GM19395 (cell line): ENCODE data around the gene SLC25A21.
"Not testable (repeated sequence)": the region's sequence is repeated elsewhere in the genome, so short reads cannot be mapped to it uniquely, and the experiment has no call there.

ENCODE experiments used
- ATAC-seq: cut with Tn5 transposase; IDR thresholded peaks from one replicate; pipeline ENCODE4 v1.9.1; 2021; ENCODE audit warnings: mild to moderate bottlenecking, moderate library complexity; ENCODE audit not compliant: unreplicated experiment

The SLC25A21 gene

GRCh38 chr14:37172024-37172869, at the start of gene SLC25A21:
SLC25A21 (minus strand) TSS chr14:37172606.
- ATAC-seq: no peak

GRCh38 chr14:37221073-37221472, 48.7 kb upstream of the SLC25A21 start:
- no peak for ATAC-seq

- ATAC-seq: no peak
These were observed 42.9 kb upstream of the SLC25A21 start for GRCh38 chr14:37215345-37215744.

GRCh38 chr14:37213016-37213415, 40.6 kb upstream of the SLC25A21 start:
- no peak for ATAC-seq

GRCh38 chr14:37210448-37210847, 38.0 kb upstream of the SLC25A21 start:
- no peak for ATAC-seq

- ATAC-seq: not testable (repeated sequence)
These were observed 37.2 kb upstream of the SLC25A21 start for GRCh38 chr14:37209617-37210016.

- not testable (repeated sequence) for ATAC-seq
These were observed 33.5 kb upstream of the SLC25A21 start for GRCh38 chr14:37205623-37206605.

GRCh38 chr14:37203423-37203822, 31.0 kb upstream of the SLC25A21 start:
- ATAC-seq: no peak

- no peak for ATAC-seq
These were observed 30.4 kb upstream of the SLC25A21 start for GRCh38 chr14:37202812-37203211.

GRCh38 chr14:37202265-37202664, 29.9 kb upstream of the SLC25A21 start:
- no peak for ATAC-seq

GRCh38 chr14:37201724-37202123, 29.3 kb upstream of the SLC25A21 start:
- no peak for ATAC-seq

GRCh38 chr14:37198907-37199306, 26.5 kb upstream of the SLC25A21 start:
- ATAC-seq: no peak

GRCh38 chr14:37198273-37198598, 25.8 kb upstream of the SLC25A21 start:
- no peak for ATAC-seq

GRCh38 chr14:37197421-37198272, 25.2 kb upstream of the SLC25A21 start, which contains the start of gene MIPOL1:
MIPOL1 (plus strand) TSS chr14:37197937; CDS start chr14:37247889, 49,952 bp downstream.
- ATAC-seq: peak; percentile 46

GRCh38 chr14:37196604-37197420, 24.4 kb upstream of the SLC25A21 start:
- no peak for ATAC-seq

- no peak for ATAC-seq
These were observed 22.9 kb upstream of the SLC25A21 start for GRCh38 chr14:37195327-37195726.

- ATAC-seq: no peak
These were observed 22.3 kb upstream of the SLC25A21 start for GRCh38 chr14:37194698-37195097.

GRCh38 chr14:37189733-37190132, 17.3 kb upstream of the SLC25A21 start:
- ATAC-seq: not testable (repeated sequence)

- not testable (repeated sequence) for ATAC-seq
These were observed 15.6 kb upstream of the SLC25A21 start for GRCh38 chr14:37187840-37188577.
